Cardiac muscle cell (in vitro differentiated cells and primary cell): Measurements from ENCODE around the gene TBC1D9B. TPM values are rescaled to one million over a fixed set of nuclear protein-coding genes. Genes with fewer than 3 reads are reported as not detected.

ENCODE experiments used
- DNase-seq, 2 donors: peaks; one replicate each; pipeline versions ENCODE4 v3.0.0 to v3.0.0-alpha.2; 2010 to 2017; ENCODE audit warnings: low read depth in 1 of 2, low spot score in 1 of 2
- H3K27ac ChIP-seq: fragments of 200-600 bp; sonication (generic); 2 replicates; pipeline ENCODE4 v1.5.1; 2016
- H3K27me3 ChIP-seq: fragments of 200-600 bp; sonication (generic); 2 replicates; pipeline ENCODE4 v1.6.0; 2016; ENCODE audit warnings: control low read depth
- H3K36me3 ChIP-seq: fragments of 200-600 bp; sonication (generic); 2 replicates; pipeline ENCODE4 v1.5.1; 2016; ENCODE audit warnings: control low read depth
- H3K4me1 ChIP-seq: fragments of 200-600 bp; sonication (generic); 2 replicates; pipeline ENCODE4 v1.8.1; 2017; ENCODE audit warnings: low read depth, mild to moderate bottlenecking, mixed run types
- H3K4me3 ChIP-seq: fragments of 200-600 bp; sonication (generic); 2 replicates; pipeline ENCODE4 v1.5.1; 2016; ENCODE audit warnings: mild to moderate bottlenecking
- H3K9me3 ChIP-seq: fragments of 200-600 bp; sonication (generic); 2 replicates; pipeline ENCODE4 v1.5.1; 2017; ENCODE audit warnings: low read depth, mild to moderate bottlenecking, control low read depth
- CTCF ChIP-seq: IDR thresholded peaks from 2 replicates; pipeline ENCODE4 v1.5.1; 2012; ENCODE audit warnings: low read depth, mild to moderate bottlenecking, low read length
- polyA plus RNA-seq: library from polyadenylated mRNA; unstranded; fragments of >200 nt; fragmentation: Nextera tagmentation; extraction: Ambion mirVana; gene quantifications from 2 replicates; pipeline ENCODE4 v1.2.1, GENCODE V29; 2016
- total RNA-seq: library from RNA; depleted of rRNA; stranded (reverse); fragments of >200 nt; gene quantifications from 2 replicates; pipeline ENCODE4 v1.2.3, GENCODE V29; 2016

Gene TBC1D9B
- total and polyA plus RNA-seq, 2 experiments from 2014 or later: 63.6 to 113 TPM

GRCh38 chr5:179879003-179879689 lies 28.6 kb downstream of the TBC1D9B start:
- H3K27ac ChIP-seq: no peak overlapping the region
- H3K4me3 ChIP-seq: no peak overlapping the region
- no peak for DNase-seq
- no peaks in the 10 kb centered on the region for H3K27me3 ChIP-seq
- H3K4me1 ChIP-seq: no peaks in the 10 kb centered on the region
- H3K9me3 ChIP-seq: no peaks in the 10 kb centered on the region
- H3K36me3 ChIP-seq: peaks cover 18% of the 10 kb centered on the region
- no peak for TF ChIP-seq CTCF

- Histone ChIP-seq H3K4me3 (no peak overlapping the region), H3K27me3 (no peaks in the 10 kb centered on the region), H3K4me1 (no peaks in the 10 kb centered on the region), H3K27ac (no peak overlapping the region), H3K9me3 (no peaks in the 10 kb centered on the region), H3K36me3 (peaks cover 23% of the 10 kb centered on the region)
- DNase-seq: no peak
- no peak for TF ChIP-seq CTCF
Observed at GRCh38 chr5:179878222-179879002, 29.3 kb downstream of the TBC1D9B start.

DNA sequence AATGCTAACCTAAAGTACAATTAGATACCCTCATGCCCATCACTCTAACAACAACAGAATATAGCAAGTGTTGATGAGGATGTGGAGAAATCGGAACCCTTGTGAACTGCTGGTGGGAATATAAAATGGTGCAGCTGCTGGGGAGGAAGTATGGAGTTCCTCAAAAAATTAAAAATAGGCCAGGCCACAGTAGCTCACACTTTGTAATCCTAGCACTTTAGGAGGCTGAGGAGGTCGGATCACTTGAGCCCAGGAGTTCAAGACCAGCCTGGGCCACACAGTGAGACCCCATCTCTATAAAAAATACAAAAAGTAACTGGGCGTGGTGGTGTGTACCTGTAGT lies 31.1 kb downstream of the TBC1D9B start:
- H3K27me3 ChIP-seq: no peaks in the 10 kb centered on the region
- peaks cover 23% of the 10 kb centered on the region for H3K36me3 ChIP-seq
- no peaks in the 10 kb centered on the region for H3K4me1 ChIP-seq
- no peak for DNase-seq
- no peak overlapping the region for H3K27ac ChIP-seq
- TF ChIP-seq CTCF: no peak
- no peak overlapping the region for H3K4me3 ChIP-seq
- H3K9me3 ChIP-seq: no peaks in the 10 kb centered on the region

GRCh38 chr5:179875741-179876609 lies 31.7 kb downstream of the TBC1D9B start:
- Histone ChIP-seq H3K27me3 (no peaks in the 10 kb centered on the region), H3K27ac (no peak overlapping the region), H3K4me3 (no peak overlapping the region), H3K9me3 (no peaks in the 10 kb centered on the region), H3K36me3 (peaks cover 23% of the 10 kb centered on the region), H3K4me1 (peaks cover 2% of the 10 kb centered on the region)
- TF ChIP-seq CTCF: no peak
- no peak for DNase-seq

- Histone ChIP-seq H3K9me3 (no peaks in the 10 kb centered on the region), H3K4me3 (no peak overlapping the region), H3K27me3 (no peaks in the 10 kb centered on the region), H3K36me3 (peaks cover 23% of the 10 kb centered on the region), H3K27ac (no peak overlapping the region), H3K4me1 (peaks cover 12% of the 10 kb centered on the region)
- no peak for TF ChIP-seq CTCF
- no peak for DNase-seq
Observed at GRCh38 chr5:179874536-179875292, 33.0 kb downstream of the TBC1D9B start.
